OCI-LY1 (cell line): ENCODE results near the gene TNS3.
A peak's percentile ranks its signal among the peaks of the same experiment; 100 is the strongest.

Experiments used
- H2AFZ ChIP-seq: fragments of 200-600 bp; sonication (generic), shearing (Covaris generic); 2 replicates; pipeline ENCODE4 v1.6.0; 2014; ENCODE audit warnings: antibody characterized with exemption, mild to moderate bottlenecking, low read length
- H3F3A ChIP-seq: fragments of 200-600 bp; sonication (generic), shearing (Covaris generic); 2 replicates; pipeline ENCODE4 v1.6.0; 2014; ENCODE audit warnings: mild to moderate bottlenecking, antibody characterized with exemption, low read length, moderate library complexity; ENCODE audit not compliant: insufficient read depth
- H3K27ac ChIP-seq: fragments of 200-600 bp; sonication (generic); 2 replicates; pipeline ENCODE4 v1.5.1; 2014; ENCODE audit warnings: low read length, mixed run types, mild to moderate bottlenecking, low read depth; ENCODE audit not compliant: poor library complexity, severe bottlenecking
- H3K27me3 ChIP-seq: fragments of 200-600 bp; sonication (generic); 2 replicates; pipeline ENCODE4 v1.6.0; 2014; ENCODE audit warnings: antibody characterized with exemption, mild to moderate bottlenecking, low read length, moderate library complexity; ENCODE audit not compliant: insufficient read depth
- H3K36me3 ChIP-seq: fragments of 200-600 bp; sonication (generic); 2 replicates; pipeline ENCODE4 v1.6.1; 2014; ENCODE audit warnings: mild to moderate bottlenecking, antibody characterized with exemption, low read length, moderate library complexity, mixed read lengths; ENCODE audit not compliant: insufficient read depth
- H3K4me1 ChIP-seq: fragments of 200-600 bp; sonication (generic); 2 replicates; pipeline ENCODE4 v1.5.1; 2014; ENCODE audit warnings: mild to moderate bottlenecking, low read length, moderate library complexity; ENCODE audit not compliant: insufficient read depth, severe bottlenecking
- H3K4me2 ChIP-seq: fragments of 200-600 bp; sonication (generic), shearing (Covaris generic); 2 replicates; pipeline ENCODE4 v1.6.1; 2014; ENCODE audit warnings: low read length
- H3K4me3 ChIP-seq: fragments of 200-600 bp; sonication (generic); 2 replicates; pipeline ENCODE4 v1.5.1; 2014; ENCODE audit warnings: low read length, low read depth, mild to moderate bottlenecking, mixed read lengths; ENCODE audit not compliant: poor library complexity, severe bottlenecking
- H3K79me2 ChIP-seq: fragments of 200-600 bp; shearing (Covaris generic); 2 replicates; pipeline ENCODE4 v1.6.1; 2016; ENCODE audit warnings: mixed run types, low read length, mixed read lengths; ENCODE audit not compliant: insufficient read depth
- H3K9ac ChIP-seq: fragments of 200-600 bp; sonication (generic), shearing (Covaris generic); 2 replicates; pipeline ENCODE4 v1.6.1; 2014; ENCODE audit warnings: mild to moderate bottlenecking, low read length, mixed read lengths
- H3K9me2 ChIP-seq: fragments of 200-600 bp; sonication (generic), shearing (Covaris generic); 2 replicates; pipeline ENCODE4 v1.6.1; 2014; ENCODE audit warnings: low read depth, mild to moderate bottlenecking, low read length, mixed read lengths
- H3K9me3 ChIP-seq: fragments of 200-600 bp; shearing (Covaris generic); 2 replicates; pipeline ENCODE4 v1.6.1; 2014; ENCODE audit warnings: low read length, mixed read lengths
- H4K20me1 ChIP-seq: fragments of 200-600 bp; sonication (generic), shearing (Covaris generic); 2 replicates; pipeline ENCODE4 v1.6.0; 2016; ENCODE audit warnings: mild to moderate bottlenecking, low read length; ENCODE audit not compliant: insufficient read depth
- EZH2 ChIP-seq: fragments of 200-600 bp; sonication (generic), shearing (Covaris generic); IDR thresholded peaks from 2 replicates; pipeline ENCODE4 v1.8.0; 2017; ENCODE audit warnings: borderline replicate concordance, mixed run types, mild to moderate bottlenecking, antibody characterized with exemption, low read length, moderate library complexity, mixed read lengths
- TF ChIP-seq, protein P1 (sequence below): fragments of 200-600 bp; sonication (generic), shearing (Covaris generic); IDR thresholded peaks from 2 replicates; pipeline ENCODE4 v1.5.1; 2017; ENCODE audit warnings: mild to moderate bottlenecking, antibody characterized with exemption, low read length, moderate library complexity, mixed read lengths

Gene TNS3

DNA sequence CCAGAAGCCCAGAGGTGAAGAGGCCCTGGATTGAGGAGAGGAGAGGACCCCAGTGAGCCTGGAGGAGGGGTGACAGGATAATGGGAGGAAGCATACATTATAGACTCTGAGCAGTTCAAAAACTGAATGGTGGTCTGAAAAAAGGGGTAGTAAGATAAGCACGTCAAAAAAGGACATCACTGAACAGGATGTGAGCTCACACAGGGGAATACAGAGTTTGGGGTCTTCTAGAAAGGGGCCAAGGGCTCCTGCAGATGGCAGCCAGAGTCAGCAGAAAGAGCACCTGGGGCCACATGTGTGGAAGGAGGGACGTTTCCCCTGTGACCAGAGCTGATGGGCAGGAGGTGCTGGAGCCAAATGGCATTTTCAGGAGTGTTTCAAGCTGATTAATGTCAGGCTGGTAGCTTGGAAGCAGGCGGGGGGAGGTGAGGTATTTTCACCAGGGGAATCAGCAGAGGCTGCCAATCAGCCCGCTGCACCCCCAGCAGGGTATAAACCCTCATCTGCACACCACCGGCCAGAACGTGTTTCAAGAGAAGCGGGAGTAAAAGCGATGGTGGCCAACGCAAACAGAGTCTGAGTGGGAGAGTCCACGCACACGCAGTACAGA, 85.8 kb downstream of the TNS3 start:
- Histone ChIP-seq H3K4me2 (peak overlapping the region; percentile 71), H3K9me2 (no peaks in the 10 kb centered on the region), H2AFZ (no peak overlapping the region), H4K20me1 (no peaks in the 10 kb centered on the region), H3K4me1 (peaks cover 91% of the 10 kb centered on the region), H3K4me3 (peak overlapping the region; percentile 52), H3F3A (no peaks in the 10 kb centered on the region; the same call in 1 of the 2 replicates), H3K79me2 (peaks cover 16% of the 10 kb centered on the region), H3K27me3 (no peaks in the 10 kb centered on the region), H3K9me3 (no peaks in the 10 kb centered on the region), H3K36me3 (peaks cover 15% of the 10 kb centered on the region; the same call in 1 of the 2 replicates), H3K27ac (peak overlapping the region; percentile 97), H3K9ac (peak overlapping the region; percentile 71)
- no peak for TF ChIP-seq EZH2
- TF ChIP-seq, protein P1, sequence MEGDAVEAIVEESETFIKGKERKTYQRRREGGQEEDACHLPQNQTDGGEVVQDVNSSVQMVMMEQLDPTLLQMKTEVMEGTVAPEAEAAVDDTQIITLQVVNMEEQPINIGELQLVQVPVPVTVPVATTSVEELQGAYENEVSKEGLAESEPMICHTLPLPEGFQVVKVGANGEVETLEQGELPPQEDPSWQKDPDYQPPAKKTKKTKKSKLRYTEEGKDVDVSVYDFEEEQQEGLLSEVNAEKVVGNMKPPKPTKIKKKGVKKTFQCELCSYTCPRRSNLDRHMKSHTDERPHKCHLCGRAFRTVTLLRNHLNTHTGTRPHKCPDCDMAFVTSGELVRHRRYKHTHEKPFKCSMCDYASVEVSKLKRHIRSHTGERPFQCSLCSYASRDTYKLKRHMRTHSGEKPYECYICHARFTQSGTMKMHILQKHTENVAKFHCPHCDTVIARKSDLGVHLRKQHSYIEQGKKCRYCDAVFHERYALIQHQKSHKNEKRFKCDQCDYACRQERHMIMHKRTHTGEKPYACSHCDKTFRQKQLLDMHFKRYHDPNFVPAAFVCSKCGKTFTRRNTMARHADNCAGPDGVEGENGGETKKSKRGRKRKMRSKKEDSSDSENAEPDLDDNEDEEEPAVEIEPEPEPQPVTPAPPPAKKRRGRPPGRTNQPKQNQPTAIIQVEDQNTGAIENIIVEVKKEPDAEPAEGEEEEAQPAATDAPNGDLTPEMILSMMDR, result peak; percentile 42; the same call in 1 of the 2 replicates

DNA sequence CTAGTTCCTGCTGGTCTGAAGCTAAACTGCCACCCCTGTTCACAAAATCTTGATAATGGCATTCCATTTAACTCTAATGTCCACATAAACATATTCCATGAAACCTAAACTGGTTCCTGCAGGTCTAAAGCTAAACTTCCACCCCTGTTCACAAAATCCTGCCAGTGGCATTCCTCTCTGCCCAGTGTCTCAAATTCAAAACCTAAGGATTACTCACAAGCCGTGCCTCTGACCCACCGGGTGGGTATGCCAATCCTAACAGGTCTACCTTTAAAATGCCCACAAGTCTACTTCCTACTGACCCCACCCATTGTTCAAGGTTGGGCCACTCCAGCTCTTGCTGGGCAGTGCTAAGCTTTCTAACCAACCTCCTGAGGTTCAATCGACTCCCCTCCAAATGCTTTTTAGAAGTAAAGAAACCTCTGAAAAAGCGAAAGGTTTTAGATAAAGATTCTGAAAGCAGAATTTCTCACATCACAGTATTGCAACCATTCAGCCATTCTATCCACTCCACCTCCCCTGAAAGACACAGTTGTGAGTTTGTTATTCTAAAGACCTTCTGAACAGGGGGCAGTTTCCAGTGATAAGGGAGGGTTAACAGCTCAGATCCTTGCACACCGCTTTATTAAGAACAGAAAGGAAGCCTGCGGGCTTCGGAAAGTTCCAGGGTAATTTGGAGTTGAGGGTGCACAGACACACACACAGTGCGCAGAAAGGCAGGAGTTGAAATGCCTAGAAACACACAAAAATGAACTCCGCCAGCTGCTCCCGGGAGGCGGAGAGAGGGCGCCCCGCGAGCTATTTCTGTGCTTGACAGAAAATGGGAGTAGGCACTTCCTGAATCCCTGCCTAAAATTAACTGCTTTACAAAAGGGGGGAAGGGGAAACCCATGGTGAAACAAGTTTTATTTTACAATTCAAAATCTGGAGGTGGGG, 87.7 kb downstream of the TNS3 start:
- Histone ChIP-seq H3K9me2 (no peaks in the 10 kb centered on the region), H4K20me1 (no peaks in the 10 kb centered on the region), H3K36me3 (peaks cover 17% of the 10 kb centered on the region; the same call in 1 of the 2 replicates), H3K27ac (peak overlapping the region; percentile 97), H3K4me3 (peak overlapping the region; percentile 52), H3K4me2 (peak overlapping the region; percentile 71), H3K79me2 (peaks cover 27% of the 10 kb centered on the region), H3K27me3 (no peaks in the 10 kb centered on the region), H3F3A (no peaks in the 10 kb centered on the region; the same call in 1 of the 2 replicates), H2AFZ (no peak overlapping the region), H3K9ac (peak overlapping the region; percentile 71), H3K9me3 (no peaks in the 10 kb centered on the region), H3K4me1 (peaks cover 91% of the 10 kb centered on the region)
- TF ChIP-seq, protein P1, result no peak; the same call in 1 of the 2 replicates
- TF ChIP-seq EZH2, result no peak

DNA sequence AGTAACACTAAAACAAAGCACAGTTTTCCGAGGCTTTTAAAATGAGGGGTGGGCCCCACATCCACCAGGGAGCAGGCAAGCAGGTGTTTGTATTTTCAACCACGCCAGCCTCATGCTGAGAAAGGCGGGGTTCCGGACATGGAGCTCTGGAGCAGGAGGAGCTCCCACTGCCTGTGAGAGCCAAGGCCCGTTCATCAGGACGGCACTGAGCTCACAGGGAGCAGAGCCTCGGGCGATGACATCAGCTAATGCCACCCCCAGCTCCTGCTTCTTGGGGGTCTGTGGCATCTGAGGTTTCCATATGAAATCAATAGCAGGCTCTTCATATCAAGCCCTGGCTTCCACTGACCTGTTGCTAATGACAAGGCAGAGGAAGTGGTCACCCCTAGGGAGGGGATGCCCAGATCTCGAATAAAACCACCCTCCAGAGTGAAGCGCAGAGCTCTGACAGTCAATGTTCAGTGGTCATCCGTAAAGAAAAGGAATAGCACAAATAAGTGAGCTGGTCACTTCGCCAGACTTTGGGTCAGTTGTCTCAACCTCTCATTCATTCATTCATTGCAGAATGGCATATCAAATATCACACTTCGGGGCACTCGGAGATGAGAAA, 89.1 kb downstream of the TNS3 start:
- Histone ChIP-seq H3K9ac (no peak overlapping the region), H3F3A (no peaks in the 10 kb centered on the region; the same call in 1 of the 2 replicates), H4K20me1 (no peaks in the 10 kb centered on the region)

More for the DNA sequence above, 89.1 kb downstream of the TNS3 start:
- H3K9me3 ChIP-seq, result no peaks in the 10 kb centered on the region
- peaks cover 21% of the 10 kb centered on the region; the same call in 1 of the 2 replicates for H3K36me3 ChIP-seq
- H3K79me2 ChIP-seq, result peaks cover 37% of the 10 kb centered on the region; the same call in 1 of the 2 replicates
- no peak overlapping the region for H2AFZ ChIP-seq
- TF ChIP-seq EZH2, result no peak
- TF ChIP-seq, protein P1, result no peak
- no peaks in the 10 kb centered on the region for H3K9me2 ChIP-seq
- H3K4me2 ChIP-seq, result no peak overlapping the region
- peaks cover 91% of the 10 kb centered on the region for H3K4me1 ChIP-seq
- no peaks in the 10 kb centered on the region for H3K27me3 ChIP-seq
- H3K4me3 ChIP-seq, result no peak overlapping the region
- no peak overlapping the region for H3K27ac ChIP-seq
